ENCODE results near the gene DDX39A.
"Not testable (repeated sequence)": the region's sequence is repeated elsewhere in the genome, so short reads cannot be mapped to it uniquely, and the experiment has no call there.

DDX39A gene

GRCh38 chr19:14407605-14408484 is 11.3 kb downstream of the DDX39A start:
- DNase-seq: peak in 1 of 2 experiments; percentile 37
- TF ChIP-seq GATA1 (IDR thresholded peaks at IDR 0.05; ENCODE audit: low read depth, low read length) (no peak), POLR2A (IDR thresholded peaks at IDR 0.05; ENCODE audit: low read length) (no peak)

GRCh38 chr19:14406645-14407401 is 12.3 kb downstream of the DDX39A start:
- DNase-seq: no peak

DNA sequence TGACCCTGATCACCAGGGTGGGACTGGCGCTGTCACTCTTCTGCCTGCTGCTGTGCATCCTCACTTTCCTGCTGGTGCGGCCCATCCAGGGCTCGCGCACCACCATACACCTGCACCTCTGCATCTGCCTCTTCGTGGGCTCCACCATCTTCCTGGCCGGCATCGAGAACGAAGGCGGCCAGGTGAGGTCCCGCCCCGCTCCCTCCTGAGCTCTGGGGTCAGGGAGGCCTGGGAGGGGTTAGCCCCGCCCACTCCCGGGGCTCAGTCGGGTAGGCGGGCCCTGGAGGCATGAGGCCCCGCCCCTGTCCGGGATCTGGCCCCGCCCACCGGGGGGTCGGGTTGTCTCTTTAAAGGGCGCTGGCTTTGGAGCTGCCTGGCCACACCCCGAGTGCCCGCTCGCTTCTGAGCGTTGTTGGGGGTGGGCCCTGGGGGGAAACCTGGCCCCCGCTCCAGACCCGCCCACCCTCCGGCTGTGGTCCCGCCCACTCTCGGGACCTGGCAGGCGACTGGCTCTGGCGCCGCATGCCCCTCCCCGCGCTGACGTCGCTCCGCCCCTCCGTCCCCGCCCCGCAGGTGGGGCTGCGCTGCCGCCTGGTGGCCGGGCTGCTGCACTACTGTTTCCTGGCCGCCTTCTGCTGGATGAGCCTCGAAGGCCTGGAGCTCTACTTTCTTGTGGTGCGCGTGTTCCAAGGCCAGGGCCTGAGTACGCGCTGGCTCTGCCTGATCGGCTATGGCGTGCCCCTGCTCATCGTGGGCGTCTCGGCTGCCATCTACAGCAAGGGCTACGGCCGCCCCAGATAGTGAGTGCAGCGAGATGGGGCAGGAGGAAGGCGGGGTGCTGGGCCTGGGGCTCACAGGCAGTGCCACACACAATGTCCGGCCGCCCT is 13.1 kb downstream of the DDX39A start:
- TF ChIP-seq POLR2A (IDR thresholded peaks at IDR 0.05; ENCODE audit: low read length): no peak
- no peak for TF ChIP-seq GATA1 (IDR thresholded peaks at IDR 0.05; ENCODE audit: low read depth, low read length)
- DNase-seq: peak; percentile 93 to 96

More at GRCh38 chr19:14406645-14407401, 12.3 kb downstream of the DDX39A start:
- TF ChIP-seq POLR2A (IDR thresholded peaks at IDR 0.05; ENCODE audit: low read length) (peak; percentile 15), GATA1 (IDR thresholded peaks at IDR 0.05; ENCODE audit: low read depth, low read length) (no peak)

DNA sequence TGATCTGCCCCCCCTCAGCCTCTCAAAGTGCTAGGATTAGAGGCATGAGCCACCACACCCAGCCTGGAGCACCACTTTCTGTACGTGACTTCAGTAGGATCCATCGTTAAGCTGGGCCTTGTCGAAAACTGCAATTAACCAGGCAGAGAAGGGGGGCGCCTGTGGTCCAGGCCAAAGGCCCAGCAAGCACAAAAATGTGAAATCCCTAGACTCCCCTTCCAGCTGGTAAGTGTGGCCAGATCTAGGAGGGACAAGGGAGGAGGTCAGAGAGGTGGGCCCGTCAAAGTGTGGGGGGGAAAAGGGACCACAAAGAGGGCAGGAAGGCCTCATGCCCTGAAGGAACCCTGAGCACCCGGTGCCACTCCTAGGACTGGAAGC is 13.8 kb downstream of the DDX39A start:
- TF ChIP-seq POLR2A (IDR thresholded peaks at IDR 0.05; ENCODE audit: low read length) (no peak), GATA1 (IDR thresholded peaks at IDR 0.05; ENCODE audit: low read depth, low read length) (no peak)
- DNase-seq: no peak

- DNase-seq: no peak
- TF ChIP-seq POLR2A (IDR thresholded peaks at IDR 0.05; ENCODE audit: low read length) (no peak), GATA1 (IDR thresholded peaks at IDR 0.05; ENCODE audit: low read depth, low read length) (no peak)
Measured at GRCh38 chr19:14404312-14404711, 14.8 kb downstream of the DDX39A start.

GRCh38 chr19:14403145-14403930 is 15.8 kb downstream of the DDX39A start:
- not testable (repeated sequence) for DNase-seq

DNA sequence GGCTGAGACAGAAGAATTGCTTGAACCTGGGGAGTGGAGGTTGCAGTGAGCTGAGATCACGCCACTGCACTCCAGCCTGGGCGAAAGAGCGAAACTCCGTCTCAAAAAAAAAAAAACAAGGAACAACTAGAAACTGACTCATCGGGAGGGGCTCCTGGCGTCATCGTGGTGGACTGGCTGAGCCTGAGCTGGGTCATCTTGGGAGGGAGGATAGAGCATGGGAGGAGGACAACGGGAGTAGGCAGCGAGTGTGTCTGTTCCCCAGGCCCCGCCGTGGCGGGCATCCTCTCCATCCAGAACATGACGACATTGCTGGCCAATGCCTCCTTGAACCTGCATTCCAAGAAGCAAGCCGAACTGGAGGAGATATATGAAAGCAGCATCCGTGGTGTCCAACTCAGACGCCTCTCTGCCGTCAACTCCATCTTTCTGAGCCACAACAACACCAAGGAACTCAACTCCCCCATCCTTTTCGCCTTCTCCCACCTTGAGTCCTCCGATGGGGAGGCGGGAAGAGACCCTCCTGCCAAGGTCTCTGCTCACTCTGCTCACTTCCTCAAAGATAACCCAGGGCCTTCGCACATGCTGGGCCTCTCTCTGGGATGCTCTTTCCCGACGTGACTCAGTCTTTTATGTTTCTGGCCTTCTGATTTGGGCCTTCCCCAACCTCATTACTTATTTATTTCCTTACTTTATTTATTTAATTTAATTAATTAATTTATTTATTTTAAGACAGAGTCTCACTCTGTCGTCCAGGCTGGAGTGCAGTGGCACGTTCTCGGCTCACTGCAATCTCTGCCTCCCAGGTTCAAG is 16.6 kb downstream of the DDX39A start:
- DNase-seq: peak; percentile 39 to 73
- TF ChIP-seq GATA1 (IDR thresholded peaks at IDR 0.05; ENCODE audit: low read depth, low read length) (no peak), POLR2A (IDR thresholded peaks at IDR 0.05; ENCODE audit: low read length) (no peak)

DNA sequence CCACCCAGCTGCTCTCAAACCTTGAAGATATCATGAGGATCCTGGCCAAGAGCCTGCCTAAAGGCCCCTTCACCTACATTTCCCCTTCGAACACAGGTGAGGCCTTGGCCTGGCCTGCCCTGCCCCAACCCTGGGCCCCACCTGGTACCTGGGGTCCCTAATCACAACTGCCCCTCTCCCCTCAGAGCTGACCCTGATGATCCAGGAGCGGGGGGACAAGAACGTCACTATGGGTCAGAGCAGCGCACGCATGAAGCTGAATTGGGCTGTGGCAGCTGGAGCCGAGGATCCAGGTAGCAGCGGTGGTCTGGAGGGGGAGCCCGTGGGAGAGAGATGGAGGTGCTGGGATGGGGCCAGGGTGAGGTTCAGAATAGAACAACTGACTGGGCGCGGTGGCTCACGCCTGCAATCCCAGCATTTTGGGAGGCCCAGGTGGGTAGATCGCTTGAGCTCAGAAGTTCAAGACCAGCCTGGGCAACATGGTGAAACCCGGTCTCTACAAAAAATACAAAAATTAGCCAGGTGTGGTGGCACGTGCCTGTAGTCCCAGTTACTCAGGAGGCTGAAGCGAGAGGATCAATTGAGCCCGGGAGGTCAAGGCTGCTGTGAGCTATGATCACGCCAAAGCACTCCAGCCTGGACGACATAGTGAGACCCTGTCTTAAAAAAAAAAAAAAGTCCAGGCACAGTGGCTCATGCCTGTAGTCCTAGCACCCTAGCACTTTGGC is 17.5 kb downstream of the DDX39A start:
- DNase-seq: no peak

DNA sequence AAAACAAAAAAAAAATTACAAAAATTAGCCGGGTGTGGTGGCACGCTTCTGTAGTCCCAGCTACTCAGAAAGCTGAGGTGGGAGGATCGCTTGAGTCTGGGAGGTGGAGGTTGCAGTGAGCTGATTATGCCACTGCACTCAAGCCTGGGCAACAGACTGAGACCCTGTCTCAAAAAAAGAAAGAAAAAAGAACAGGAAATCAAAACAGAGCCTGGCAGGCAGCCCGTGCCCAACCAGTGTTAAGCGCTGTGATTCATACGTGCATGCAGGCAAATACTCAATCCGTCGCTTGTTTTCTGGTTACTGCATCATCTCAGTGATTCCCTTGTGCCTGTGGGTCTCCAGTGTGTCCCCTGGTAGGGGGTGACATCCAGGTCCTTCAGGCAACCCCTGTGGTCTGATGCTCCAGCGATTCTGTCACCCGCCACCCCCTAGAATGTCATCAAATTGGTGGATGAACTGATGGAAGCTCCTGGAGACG is 18.1 kb downstream of the DDX39A start:
- TF ChIP-seq GATA1 (IDR thresholded peaks at IDR 0.05; ENCODE audit: low read depth, low read length) (no peak), POLR2A (IDR thresholded peaks at IDR 0.05; ENCODE audit: low read length) (no peak)
- no peak for DNase-seq

More for the DNA sequence above, 17.5 kb downstream of the DDX39A start:
- TF ChIP-seq POLR2A (IDR thresholded peaks at IDR 0.05; ENCODE audit: low read length): no peak
- TF ChIP-seq GATA1 (IDR thresholded peaks at IDR 0.05; ENCODE audit: low read depth, low read length): no peak

GRCh38 chr19:14397168-14397567 is 22.0 kb downstream of the DDX39A start:
- not testable (repeated sequence) for DNase-seq

- not testable (repeated sequence) for DNase-seq
Measured at GRCh38 chr19:14396730-14397129, 22.4 kb downstream of the DDX39A start.

All from erythroblast (primary cell).